Measurements from ENCODE around the gene GGA1.
"Not testable (repeated sequence)": the region's sequence is repeated elsewhere in the genome, so short reads cannot be mapped to it uniquely, and the experiment has no call there.

Gene GGA1

GRCh38 chr22:37656583-37656982, 47.9 kb downstream of the GGA1 start:
- not testable (repeated sequence) for DNase-seq

- no peak for DNase-seq
Measured at GRCh38 chr22:37657590-37658132, 49.0 kb downstream of the GGA1 start.

GRCh38 chr22:37658133-37659065, 49.8 kb downstream of the GGA1 start, which contains the start of gene PDXP:
TSS of gene PDXP (plus strand) at chr22:37658723. CDS start at chr22:37658783, 60 bp downstream.
- DNase-seq = peak; percentile 94

DNA sequence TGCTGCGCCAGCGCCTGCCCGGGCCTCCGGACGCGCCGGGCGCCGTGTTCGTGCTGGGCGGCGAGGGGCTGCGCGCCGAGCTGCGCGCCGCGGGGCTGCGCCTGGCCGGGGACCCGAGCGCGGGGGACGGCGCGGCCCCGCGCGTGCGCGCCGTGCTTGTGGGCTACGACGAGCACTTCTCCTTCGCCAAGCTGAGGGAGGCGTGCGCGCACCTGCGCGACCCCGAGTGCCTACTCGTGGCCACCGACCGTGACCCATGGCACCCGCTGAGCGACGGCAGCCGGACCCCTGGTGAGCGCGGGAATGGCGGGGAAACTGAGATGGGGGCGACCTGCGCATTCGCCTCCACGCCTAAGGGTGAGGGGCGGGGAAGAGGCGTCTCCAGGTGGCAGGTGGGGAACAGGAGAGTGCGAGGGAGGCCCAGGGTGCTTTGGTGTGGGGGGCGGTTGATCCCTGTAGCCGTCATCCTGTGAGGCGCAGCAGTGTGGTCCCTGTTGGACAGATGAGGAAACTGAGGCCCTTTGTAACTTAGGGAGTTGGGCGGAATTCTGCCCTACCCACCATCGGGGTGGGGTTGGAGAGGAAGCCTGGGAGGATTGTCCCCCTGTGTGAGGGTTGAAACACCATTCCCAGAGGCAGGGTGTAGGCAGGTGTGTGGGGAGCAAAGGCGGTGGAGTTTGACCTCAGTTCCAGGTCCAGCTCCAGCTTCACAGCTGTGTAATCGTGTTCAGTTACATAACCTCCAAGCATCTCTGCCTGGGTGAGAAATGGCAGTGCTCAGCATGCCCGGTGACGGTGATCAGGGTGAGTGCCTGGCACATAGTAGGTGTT, 50.6 kb downstream of the GGA1 start:
- no peak for DNase-seq

GRCh38 chr22:37659897-37660708, 51.5 kb downstream of the GGA1 start:
- DNase-seq = no peak

GRCh38 chr22:37660709-37661045, 52.0 kb downstream of the GGA1 start:
- no peak for DNase-seq

DNA sequence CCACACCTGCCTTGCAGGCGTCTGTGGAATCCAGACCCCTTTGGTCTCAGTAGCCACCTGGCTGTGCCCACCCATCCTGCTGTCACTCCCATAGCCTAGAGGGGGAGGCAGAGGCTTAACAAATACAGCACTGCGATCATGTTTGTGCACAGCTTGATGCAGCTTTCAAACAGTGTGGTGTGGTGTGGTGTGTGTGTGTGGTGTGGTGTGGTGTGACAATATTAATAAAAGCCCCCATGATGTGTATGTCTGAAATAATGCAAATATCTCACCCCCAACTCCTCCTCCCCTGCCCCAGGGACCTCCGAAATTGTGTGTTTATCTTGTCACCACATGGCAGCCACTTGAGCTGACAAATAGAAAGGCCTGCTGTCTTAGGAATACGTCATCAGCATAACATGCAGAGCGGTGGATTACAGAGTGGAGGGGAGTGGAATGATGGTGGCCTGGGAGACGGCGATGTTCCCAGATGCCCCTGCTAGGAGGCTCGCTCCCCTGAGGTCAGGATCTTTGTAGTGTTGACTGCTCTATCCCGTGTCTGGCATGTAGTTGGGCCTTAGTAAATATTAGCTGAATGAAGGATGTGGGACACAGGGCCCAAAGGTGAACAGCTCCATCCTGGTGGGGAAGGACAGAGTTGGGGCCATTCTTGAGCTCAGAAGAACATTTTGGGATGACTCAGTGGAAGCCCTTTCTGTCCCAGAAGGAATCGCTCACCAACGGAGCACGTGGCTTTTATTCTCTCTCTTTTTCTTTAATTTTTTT, 52.7 kb downstream of the GGA1 start:
- peak; percentile 16 for DNase-seq

GRCh38 chr22:37662039-37662438, 53.4 kb downstream of the GGA1 start:
- no peak for DNase-seq

GRCh38 chr22:37663521-37664140, 55.0 kb downstream of the GGA1 start:
- no peak for DNase-seq

- no peak for DNase-seq
Measured at GRCh38 chr22:37664249-37665101, 55.8 kb downstream of the GGA1 start.

DNA sequence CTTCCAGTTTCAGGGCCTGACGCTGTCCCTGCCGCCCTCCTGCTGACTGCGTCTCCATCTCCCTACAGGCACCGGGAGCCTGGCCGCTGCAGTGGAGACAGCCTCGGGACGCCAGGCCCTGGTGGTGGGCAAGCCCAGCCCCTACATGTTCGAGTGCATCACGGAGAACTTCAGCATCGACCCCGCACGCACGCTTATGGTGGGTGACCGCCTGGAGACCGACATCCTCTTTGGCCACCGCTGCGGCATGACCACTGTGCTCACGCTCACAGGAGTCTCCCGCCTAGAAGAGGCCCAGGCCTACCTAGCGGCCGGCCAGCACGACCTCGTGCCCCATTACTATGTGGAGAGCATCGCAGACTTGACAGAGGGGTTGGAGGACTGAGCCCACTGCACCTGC, 56.9 kb downstream of the GGA1 start:
- no peak for DNase-seq

DNA sequence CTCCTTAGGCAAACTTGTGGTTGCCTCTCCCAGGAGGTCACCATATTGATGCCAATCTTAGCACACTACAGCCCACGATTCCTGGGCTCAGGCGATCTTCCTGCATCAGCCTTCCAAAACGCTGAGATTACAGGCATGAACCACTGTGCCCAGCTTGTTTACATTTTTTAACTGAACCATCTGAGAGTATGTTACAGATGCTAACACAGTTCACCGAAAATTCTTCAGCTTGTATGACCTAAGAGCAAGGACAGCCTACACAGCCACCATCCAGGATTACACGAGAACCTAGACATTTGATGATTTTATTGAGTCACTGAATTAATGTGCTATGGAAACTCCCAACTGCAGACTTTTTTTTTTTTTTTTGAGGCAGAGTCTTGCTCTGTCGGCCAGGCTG, 61.0 kb downstream of the GGA1 start:
- no peak for DNase-seq

DNA sequence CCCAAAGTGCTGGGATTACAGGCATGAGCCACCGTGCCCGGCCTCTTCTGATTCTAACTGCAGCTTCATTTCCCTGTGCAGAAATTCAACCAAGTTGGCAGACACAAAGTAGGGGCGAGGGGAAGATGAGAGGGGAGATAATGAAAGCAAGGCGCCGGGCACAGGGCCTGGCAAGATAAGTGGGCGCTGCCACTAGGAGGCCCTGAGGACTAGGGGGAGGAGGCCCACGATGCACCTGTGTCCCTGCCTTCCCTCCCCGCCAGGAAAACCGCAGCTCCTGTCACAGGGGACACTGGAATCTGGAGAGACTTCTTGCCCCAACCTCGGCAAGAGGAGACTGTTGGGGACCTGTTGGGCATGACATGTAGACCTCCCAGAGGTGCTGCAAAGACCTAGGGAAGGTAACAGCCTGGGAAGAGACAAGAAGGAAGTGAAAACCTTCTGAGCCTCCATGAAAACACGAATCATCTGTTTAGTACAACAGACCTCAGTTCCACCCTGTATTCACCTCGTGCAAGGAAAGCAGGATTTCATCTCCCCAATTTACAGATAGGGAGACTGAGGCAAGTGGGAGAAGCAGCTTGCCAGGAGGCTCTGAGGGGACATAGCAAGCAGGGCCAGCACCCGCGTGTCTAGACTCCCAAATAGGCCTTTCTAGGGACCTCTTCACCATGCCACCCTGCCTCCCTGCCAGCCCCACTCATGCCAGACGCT, 63.7 kb downstream of the GGA1 start:
- DNase-seq = no peak

GRCh38 chr22:37672920-37673455, 64.4 kb downstream of the GGA1 start:
- DNase-seq = no peak

GRCh38 chr22:37674248-37674647, 65.6 kb downstream of the GGA1 start:
- no peak for DNase-seq

DNA sequence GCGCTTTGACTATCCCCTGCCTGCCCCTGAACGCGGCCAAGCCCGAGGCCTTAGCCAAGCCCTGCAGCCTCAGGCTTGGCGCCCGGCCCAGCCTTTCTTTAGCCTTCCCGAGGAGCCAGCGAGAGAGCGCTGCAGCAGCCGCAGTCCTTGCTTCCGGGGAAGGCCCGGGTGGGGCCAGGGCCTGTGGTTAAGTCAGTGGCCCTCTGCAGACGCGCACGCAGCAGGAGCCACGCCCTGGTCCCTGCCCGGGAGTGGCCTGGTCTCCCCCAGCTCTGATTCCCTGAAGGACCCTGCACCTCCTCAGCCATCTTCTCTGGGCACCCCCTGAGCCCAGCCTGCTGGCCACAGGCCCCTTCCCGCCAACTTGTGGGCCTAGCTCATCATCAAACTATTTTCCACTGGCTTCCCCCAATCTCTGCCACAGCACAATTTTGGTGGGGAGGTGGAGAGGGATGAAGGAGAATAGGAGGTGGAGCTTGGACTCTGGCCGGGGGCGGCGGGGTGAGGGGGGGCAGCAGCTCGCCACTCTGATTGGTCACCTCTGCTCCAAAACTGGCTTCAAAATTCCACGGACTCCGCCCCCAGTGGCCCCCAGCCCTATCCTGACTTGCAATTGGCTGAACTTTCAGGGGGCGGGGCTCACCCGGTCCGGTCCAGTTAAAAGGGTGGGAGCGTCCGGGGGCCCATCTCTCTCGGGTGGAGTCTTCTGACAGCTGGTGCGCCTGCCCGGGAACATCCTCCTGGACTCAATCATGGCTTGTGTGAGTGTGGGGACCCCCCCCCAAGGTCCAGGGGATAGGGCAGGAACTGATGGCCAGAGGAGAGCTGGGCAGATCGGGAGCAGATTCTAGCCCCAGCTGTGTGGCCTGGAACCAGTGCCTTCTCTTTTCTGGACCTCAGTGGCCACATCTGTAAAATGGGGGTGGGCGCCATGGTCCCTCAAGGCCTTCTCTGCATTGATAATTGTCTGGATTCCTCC, 66.6 kb downstream of the GGA1 start, which contains the start of gene LGALS1:
Gene LGALS1, plus strand, starts transcription at position 686 of the 979 bp plus-strand sequence. Its CDS starts 67 bp downstream, at position 753.
- peak; percentile 63 for DNase-seq

DNA sequence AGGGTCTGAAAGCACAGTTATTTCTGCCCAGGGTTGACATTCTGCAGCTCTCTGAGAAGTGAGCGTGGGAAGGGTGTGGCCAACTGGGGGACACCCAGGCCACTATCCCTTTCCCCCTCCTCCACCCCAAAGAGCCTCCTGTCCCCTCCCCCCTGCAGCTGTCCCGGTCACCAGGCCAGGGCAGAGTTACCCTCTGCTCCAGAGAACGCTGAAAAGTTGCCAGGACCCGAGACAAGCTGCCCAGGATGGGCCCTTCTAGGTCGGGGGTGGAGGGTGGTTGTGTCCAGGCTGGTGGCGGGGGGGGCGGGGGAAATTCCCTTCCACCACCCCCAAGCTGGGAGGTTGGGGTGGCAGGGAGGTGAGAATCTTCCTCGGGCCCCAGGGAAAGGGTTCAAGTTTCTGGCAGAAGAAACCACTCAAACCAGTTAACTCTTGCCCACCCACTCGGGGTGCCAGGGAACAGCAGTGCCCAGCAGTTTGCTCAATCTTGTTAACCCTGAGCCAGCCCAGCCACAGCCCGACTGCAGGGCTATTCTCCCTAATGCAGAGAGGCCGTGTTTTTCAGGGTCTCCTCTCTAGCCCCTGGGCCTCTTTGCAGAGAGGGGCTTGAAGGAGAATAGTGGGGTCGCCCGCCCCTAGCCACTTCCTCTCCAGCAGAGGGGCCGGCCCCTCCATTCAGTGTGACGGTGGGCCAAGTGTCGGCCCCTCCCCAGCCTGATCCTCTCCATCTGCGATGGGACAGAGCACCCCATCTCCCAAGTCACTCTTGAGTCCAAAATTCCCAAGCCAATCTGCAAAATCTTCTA, 67.5 kb downstream of the GGA1 start:
- DNase-seq = no peak

All from NCI-H774 (cell line).